T-helper 2 cell treated with Interferon-gamma antibody and Interleukin-4, amounts not matched to agents 5 μg/mL and 100 μg/mL, for 36 hours (primary cell): ENCODE data around the gene C6orf58.

Experiments
- DNase-seq: peaks from one replicate; pipeline ENCODE4 v3.0.0; 2021; ENCODE audit warnings: low spot score
- H3K27ac Mint-ChIP-seq: one replicate; pipeline ENCODE4 v1.8.0; 2021; ENCODE audit warnings: mild to moderate bottlenecking, mixed read lengths
- H3K27me3 Mint-ChIP-seq: one replicate; pipeline ENCODE4 v1.8.0; 2021; ENCODE audit warnings: low read depth, mixed read lengths
- H3K36me3 Mint-ChIP-seq: one replicate; pipeline ENCODE4 v1.8.0; 2021; ENCODE audit warnings: low read depth, mixed read lengths
- H3K4me1 Mint-ChIP-seq: one replicate; pipeline ENCODE4 v1.8.0; 2021; ENCODE audit warnings: low read depth, mixed read lengths
- H3K4me3 Mint-ChIP-seq: one replicate; pipeline ENCODE4 v1.8.0; 2022; ENCODE audit warnings: mild to moderate bottlenecking, moderate library complexity, mixed read lengths
- H3K9me3 Mint-ChIP-seq: one replicate; pipeline ENCODE4 v1.8.0; 2021; ENCODE audit warnings: mixed read lengths

Gene C6orf58

DNA sequence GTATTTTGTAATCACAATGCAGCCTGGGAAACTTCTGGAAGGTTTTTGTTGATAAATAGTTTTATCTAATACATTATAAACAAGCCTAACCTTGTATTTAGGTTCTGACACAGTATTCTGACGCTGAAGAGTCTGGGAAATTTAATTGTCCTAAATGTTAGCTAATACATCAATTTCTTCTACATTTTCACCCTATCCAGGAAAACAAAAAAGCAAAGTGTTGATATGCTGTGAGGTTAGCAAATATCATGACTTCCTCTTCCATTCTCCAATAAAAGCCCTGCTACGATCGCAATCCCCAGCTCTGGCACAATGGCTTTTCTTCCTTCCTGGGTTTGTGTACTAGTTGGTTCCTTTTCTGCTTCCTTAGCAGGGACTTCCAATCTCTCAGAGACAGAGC lies at the start of gene C6orf58:
Gene C6orf58 (plus strand): TSS at position 301 of the 400 bp plus-strand sequence. CDS start 12 bp downstream, at position 313.
- Mint-ChIP-seq H3K4me3 (no peak within 1 kb of the TSS), H3K9me3 (no peaks in the 10 kb centered on the region), H3K27me3 (peaks cover 13% of the 10 kb centered on the region)

DNA sequence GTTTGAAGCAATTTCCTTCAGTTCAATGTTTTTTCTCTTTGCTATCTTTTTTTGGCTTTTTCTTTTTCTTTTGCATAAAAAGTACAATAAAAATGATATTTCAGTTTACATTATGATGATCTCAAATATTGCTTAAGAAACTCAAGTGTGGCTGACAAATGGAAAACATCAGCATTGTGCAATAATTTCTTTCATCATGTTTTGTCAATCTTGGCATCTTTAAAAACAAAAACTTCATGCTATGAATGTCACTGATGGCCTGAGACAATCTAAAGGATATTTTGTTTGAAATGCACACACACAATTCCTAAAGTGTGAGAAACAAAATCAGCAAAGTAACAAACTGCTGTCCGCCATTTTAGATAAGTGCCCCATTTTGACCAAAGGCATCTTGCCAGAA lies 44.0 kb upstream of the C6orf58 start:
- Mint-ChIP-seq H3K4me1 (no peaks in the 10 kb centered on the region), H3K27ac (no peak overlapping the region), H3K27me3 (peaks cover 40% of the 10 kb centered on the region), H3K9me3 (no peaks in the 10 kb centered on the region), H3K36me3 (no peaks in the 10 kb centered on the region), H3K4me3 (no peak overlapping the region)
- DNase-seq: no peak

More for the DNA sequence above, at the start of gene C6orf58:
- H3K36me3 Mint-ChIP-seq: no peaks in the 10 kb centered on the region
- H3K27ac Mint-ChIP-seq: no peak within 1 kb of the TSS
- H3K4me1 Mint-ChIP-seq: no peaks in the 10 kb centered on the region
- DNase-seq: no peak

DNA sequence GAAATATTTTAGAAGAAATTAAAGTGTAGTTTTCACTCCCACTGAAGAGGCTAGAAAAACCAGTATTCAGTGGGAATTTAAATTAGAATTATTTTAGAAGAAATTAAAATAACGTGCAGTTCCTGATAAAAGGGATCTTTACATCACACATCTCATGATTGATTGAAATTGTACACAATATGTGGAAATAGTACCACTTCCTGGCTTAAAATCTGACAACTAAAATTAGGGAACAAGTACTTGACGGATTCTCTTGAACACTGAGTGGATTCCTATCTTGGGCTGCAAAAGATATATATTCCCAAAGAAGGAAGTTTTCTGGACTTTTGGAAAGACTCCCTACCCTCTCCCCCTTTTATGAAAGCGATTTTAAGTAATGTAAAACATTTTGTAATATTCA lies 43.2 kb upstream of the C6orf58 start:
- no peak for DNase-seq
- Mint-ChIP-seq H3K27me3 (peaks cover 40% of the 10 kb centered on the region), H3K27ac (no peak overlapping the region), H3K4me1 (no peaks in the 10 kb centered on the region), H3K9me3 (no peaks in the 10 kb centered on the region), H3K36me3 (no peaks in the 10 kb centered on the region), H3K4me3 (no peak overlapping the region)

DNA sequence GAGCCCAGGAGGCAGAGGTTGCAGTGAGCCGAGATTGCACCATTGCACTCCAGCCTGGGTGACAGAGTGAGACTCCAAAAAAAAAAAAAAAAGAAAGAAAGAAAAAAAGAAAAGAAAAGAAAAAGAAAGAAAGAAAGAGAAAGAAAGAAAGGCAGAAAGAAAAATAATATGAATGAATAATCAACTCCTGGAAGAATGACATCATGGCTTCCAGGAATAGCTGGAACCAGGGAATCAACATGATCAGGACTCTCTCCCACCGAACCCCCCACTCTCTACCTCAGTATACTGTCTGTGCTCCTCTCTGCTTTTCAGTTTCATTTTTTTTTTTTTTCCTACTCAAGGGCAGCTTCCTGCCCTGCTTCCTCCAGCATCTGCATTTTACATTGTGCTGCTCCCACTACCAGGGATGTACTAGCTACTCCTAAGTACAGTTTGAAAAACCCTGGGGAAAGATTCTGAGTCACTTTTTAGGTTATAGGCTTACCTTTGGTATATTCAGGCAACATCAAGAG lies 38.2 kb upstream of the C6orf58 start:
- H3K27ac Mint-ChIP-seq: no peak overlapping the region
- peaks cover 29% of the 10 kb centered on the region for H3K27me3 Mint-ChIP-seq
- H3K4me3 Mint-ChIP-seq: no peak overlapping the region
- H3K4me1 Mint-ChIP-seq: peaks cover 3% of the 10 kb centered on the region
- H3K9me3 Mint-ChIP-seq: no peaks in the 10 kb centered on the region
- DNase-seq: no peak
- no peaks in the 10 kb centered on the region for H3K36me3 Mint-ChIP-seq

DNA sequence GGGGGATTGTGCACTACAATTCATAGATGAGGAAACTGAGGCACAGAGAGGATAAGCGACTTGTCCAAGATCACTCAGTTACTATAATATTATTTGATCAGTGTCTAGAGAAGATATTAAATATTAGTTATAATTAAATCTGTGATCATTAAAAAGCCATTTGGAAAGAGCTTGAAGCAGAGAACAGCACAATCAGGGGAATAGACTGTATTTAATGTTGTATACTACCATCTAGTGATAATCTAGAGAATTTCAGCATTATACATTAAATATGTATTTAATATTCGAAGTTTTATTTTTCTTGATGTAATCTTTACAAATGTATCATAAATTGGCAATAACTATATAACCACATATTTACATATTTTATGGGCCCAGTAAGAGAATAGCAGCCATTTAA lies 37.7 kb upstream of the C6orf58 start:
- no peaks in the 10 kb centered on the region for H3K36me3 Mint-ChIP-seq
- peaks cover 3% of the 10 kb centered on the region for H3K4me1 Mint-ChIP-seq
- H3K9me3 Mint-ChIP-seq: no peaks in the 10 kb centered on the region
- peaks cover 24% of the 10 kb centered on the region for H3K27me3 Mint-ChIP-seq
- no peak overlapping the region for H3K4me3 Mint-ChIP-seq
- no peak for DNase-seq
- no peak overlapping the region for H3K27ac Mint-ChIP-seq

DNA sequence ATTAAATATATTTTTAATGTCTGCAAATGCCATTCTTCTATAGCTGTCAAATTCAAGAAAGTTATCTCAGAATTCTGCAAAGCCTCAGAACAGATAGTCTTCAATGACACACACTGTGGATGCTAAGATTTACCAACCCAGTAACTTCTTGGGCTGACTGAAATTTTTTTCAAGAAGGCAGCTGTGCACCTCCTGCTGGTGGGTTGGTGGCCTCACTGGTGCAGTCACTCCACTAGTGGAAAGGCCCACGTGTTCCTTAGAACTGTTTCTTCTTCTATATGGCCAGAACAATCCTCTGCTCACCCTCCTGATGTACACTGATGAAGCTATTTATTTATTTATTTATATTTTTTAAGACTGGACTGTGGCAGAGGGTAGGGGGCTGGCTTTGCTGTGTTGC lies 29.8 kb upstream of the C6orf58 start:
- Mint-ChIP-seq H3K27ac (no peak overlapping the region), H3K36me3 (no peaks in the 10 kb centered on the region), H3K4me3 (no peak overlapping the region), H3K9me3 (no peaks in the 10 kb centered on the region), H3K4me1 (no peaks in the 10 kb centered on the region), H3K27me3 (peaks cover 39% of the 10 kb centered on the region)
- no peak for DNase-seq

DNA sequence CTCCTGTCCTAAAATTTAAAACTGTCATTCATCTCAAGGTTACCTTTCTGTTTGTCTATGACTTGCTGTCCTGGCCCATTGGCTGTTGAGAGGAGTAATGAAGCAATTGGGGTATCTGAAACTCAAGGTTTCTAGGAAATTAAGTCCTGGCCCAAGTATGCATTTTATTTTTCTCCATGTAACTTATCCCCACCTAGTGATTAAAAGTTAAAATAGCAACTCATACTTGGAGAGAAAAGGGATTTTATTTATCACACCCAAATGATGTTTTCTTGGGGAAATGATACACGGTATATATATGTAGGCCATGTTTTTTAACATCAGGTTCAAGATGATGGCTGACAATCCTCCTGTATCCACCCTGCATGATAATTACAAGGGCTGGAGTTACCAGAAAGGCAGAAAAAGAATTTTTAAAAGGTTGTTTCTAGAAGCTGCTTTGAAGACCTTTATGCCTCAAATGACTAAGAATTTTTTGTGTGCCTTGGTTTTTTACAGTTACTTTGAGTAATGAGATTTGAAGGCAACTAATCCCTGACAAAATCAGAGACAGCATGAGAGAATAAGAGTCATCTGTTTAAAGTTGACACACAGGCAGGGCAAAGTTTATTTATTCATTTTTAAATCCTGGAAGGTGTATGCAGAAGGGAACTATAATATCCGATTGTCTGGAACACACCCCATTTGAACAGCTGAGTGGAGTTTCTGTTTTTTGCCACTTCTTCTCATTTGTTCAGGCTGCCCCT lies 28.9 kb upstream of the C6orf58 start:
- no peak for DNase-seq
- Mint-ChIP-seq H3K4me1 (no peaks in the 10 kb centered on the region), H3K4me3 (no peak overlapping the region), H3K27ac (no peak overlapping the region), H3K9me3 (no peaks in the 10 kb centered on the region), H3K27me3 (peaks cover 42% of the 10 kb centered on the region), H3K36me3 (no peaks in the 10 kb centered on the region)

DNA sequence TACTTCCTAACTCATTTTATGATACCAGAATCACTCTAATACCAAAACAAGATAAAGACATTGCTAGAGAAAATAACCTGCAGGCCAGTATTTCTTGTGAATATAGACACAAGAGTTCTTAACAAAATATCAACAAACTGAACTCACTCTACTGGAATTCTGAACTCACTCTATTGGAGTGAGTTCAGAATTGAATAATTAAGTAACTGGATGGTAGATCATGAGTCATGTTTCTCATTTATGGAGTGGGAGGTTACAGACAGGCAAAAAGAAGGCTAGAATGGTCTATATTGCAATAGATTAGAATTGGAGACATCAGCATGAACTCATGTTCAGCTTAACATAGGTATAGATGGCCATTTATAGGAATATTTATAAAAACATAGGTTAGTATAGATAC lies 26.6 kb upstream of the C6orf58 start:
- no peaks in the 10 kb centered on the region for H3K9me3 Mint-ChIP-seq
- H3K27ac Mint-ChIP-seq: no peak overlapping the region
- H3K4me1 Mint-ChIP-seq: no peaks in the 10 kb centered on the region
- DNase-seq: no peak
- peaks cover 39% of the 10 kb centered on the region for H3K27me3 Mint-ChIP-seq
- no peaks in the 10 kb centered on the region for H3K36me3 Mint-ChIP-seq
- H3K4me3 Mint-ChIP-seq: no peak overlapping the region

DNA sequence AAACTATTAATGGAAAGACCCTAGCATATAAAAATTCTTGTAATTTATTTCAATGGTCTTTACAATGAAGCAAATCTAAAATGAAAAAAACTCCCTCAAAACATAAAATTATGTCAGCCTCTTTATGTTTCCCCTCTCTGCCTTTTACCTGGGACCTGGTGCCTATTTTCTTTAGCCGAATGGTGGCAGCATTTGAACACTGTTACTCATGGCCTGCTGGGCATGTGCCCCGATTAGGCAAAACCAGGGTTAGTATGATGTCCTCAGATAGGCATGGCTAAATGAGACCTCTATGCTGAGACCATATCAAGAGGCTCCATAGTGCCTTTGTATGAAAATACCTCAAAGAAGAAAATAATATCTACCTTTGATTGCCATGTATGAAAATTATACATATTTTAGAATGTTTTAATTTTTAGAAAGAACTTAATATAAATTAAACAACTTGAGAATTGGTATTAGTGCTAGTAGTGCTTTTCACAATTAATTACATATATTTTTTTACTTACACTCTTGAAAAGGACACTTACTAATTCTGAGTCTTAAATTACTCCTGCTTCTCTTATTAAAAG lies 22.5 kb upstream of the C6orf58 start:
- Mint-ChIP-seq H3K27me3 (peaks cover 30% of the 10 kb centered on the region), H3K9me3 (no peaks in the 10 kb centered on the region), H3K4me1 (no peaks in the 10 kb centered on the region), H3K27ac (no peak overlapping the region), H3K4me3 (no peak overlapping the region), H3K36me3 (no peaks in the 10 kb centered on the region)
- DNase-seq: no peak

DNA sequence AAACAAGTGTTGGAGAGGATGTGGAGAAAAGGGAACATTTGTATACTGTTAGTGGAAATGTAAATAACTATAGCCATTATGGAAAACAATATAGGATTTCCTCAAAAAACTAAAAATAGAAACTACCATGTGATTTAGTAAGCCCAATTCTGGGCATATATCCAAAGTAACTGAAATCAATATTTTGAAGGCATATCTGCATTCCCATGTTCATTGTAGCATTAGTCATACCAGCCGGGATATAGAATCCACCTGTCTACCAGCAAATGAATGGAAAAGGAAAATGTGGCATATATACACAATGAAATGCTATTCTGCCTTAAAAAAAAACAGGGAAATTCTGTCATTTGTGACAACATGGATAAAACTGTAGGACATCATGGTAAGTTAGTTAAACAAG lies 15.3 kb upstream of the C6orf58 start:
- H3K36me3 Mint-ChIP-seq: no peaks in the 10 kb centered on the region
- no peak overlapping the region for H3K27ac Mint-ChIP-seq
- H3K9me3 Mint-ChIP-seq: no peaks in the 10 kb centered on the region
- H3K4me1 Mint-ChIP-seq: no peaks in the 10 kb centered on the region
- H3K27me3 Mint-ChIP-seq: peaks cover 11% of the 10 kb centered on the region
- H3K4me3 Mint-ChIP-seq: no peak overlapping the region
- no peak for DNase-seq

DNA sequence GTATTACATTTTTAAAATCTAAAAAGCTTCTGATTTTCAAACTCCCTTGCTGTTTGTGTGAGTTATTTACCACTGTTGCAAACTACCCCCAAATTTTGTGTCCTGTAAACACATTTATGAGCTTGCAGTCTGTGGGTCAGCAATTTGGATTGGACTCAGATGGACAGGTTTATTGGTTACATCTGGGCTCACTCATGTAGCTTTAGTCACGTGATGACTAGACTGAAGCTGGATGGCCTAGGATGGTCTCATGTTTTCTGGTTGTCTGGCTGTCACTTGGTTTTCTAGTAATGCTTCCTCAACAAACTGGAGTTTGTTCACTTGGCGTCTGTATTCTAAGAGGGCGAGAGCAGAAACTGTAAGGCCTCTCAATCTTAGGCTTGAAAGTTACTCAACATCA lies 12.2 kb upstream of the C6orf58 start:
- DNase-seq: no peak
- H3K4me1 Mint-ChIP-seq: no peaks in the 10 kb centered on the region
- no peaks in the 10 kb centered on the region for H3K9me3 Mint-ChIP-seq

DNA sequence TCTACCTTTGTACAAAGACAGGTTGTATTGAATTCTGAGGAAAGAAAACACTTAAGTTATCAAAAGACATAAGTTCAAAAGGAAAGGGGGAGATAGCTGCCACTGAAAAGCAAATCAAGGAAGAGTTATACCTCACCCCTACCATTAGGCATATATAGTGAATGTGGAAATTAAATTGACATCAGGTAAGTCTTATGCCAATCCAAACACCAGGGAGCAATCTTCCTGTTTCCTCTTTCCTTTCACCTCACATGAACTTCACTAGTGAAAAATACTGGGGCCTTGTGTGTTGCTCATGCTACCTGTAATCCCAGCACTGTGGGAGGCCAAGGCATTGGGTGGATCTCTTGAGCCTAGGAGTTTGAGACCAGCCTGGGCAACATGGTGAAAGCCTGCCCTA lies 10.9 kb upstream of the C6orf58 start:
- Mint-ChIP-seq H3K27ac (no peak overlapping the region), H3K36me3 (no peaks in the 10 kb centered on the region), H3K4me3 (no peak overlapping the region), H3K4me1 (peaks cover 6% of the 10 kb centered on the region), H3K9me3 (no peaks in the 10 kb centered on the region), H3K27me3 (peaks cover 11% of the 10 kb centered on the region)
- DNase-seq: no peak

More for the DNA sequence above, 12.2 kb upstream of the C6orf58 start:
- Mint-ChIP-seq H3K27ac (no peak overlapping the region), H3K4me3 (no peak overlapping the region), H3K36me3 (no peaks in the 10 kb centered on the region), H3K27me3 (peaks cover 11% of the 10 kb centered on the region)

DNA sequence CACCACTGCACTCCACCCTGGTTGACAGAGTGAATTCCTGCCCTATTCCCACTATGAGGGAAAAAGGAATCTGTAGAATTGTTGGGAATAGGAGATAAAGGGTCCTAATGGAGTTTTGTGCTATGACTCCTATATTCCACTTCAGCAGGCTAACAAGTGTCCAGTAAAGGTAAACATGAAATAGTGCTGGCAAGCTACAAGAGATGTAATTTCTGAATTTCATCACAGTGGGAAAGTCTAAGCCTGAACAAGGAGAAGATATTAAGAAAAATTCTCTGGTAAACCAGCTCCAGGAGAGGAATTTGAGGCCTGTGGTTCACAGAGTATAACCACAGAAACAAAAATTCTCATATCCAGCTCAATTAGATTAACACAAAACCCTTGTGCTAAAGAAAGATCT lies 10.3 kb upstream of the C6orf58 start:
- DNase-seq: no peak
- no peak overlapping the region for H3K4me3 Mint-ChIP-seq
- peaks cover 9% of the 10 kb centered on the region for H3K4me1 Mint-ChIP-seq
- no peak overlapping the region for H3K27ac Mint-ChIP-seq
- H3K36me3 Mint-ChIP-seq: no peaks in the 10 kb centered on the region
- H3K9me3 Mint-ChIP-seq: no peaks in the 10 kb centered on the region
- H3K27me3 Mint-ChIP-seq: peaks cover 11% of the 10 kb centered on the region

DNA sequence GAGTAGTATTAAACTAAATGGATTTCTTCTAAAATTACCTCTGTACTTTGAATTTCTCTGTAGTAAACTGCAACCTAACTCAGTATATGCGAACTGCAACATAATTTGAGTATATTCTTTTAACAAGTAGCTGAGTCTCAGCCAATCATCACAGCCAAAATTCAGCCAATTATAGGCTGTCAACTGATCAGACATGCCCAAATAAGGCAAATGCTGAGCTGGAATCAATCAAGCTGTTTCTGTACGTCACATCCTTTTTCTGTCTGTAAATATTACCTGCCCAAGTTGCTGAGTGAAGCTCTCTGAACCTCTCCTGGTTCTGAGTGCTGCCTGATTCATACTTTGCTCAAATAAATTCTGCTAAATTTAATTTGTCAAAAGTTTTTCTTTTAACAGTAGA lies 9.5 kb upstream of the C6orf58 start:
- H3K27ac Mint-ChIP-seq: no peak overlapping the region
- no peaks in the 10 kb centered on the region for H3K9me3 Mint-ChIP-seq
- H3K4me3 Mint-ChIP-seq: no peak overlapping the region
- H3K4me1 Mint-ChIP-seq: peaks cover 9% of the 10 kb centered on the region
- H3K27me3 Mint-ChIP-seq: peaks cover 8% of the 10 kb centered on the region
- DNase-seq: no peak
- no peaks in the 10 kb centered on the region for H3K36me3 Mint-ChIP-seq
